Liver (tissue), 9 donors: ENCODE results near the gene TMEM270. TPM values are rescaled to one million over a fixed set of nuclear protein-coding genes. Genes with fewer than 3 reads are reported as not detected.

Experiments used
- DNase-seq: peaks from one replicate; pipeline ENCODE4 v3.0.0-alpha.2; 2017; ENCODE audit warnings: low spot score
- H3K27ac ChIP-seq, 2 donors: one replicate each; pipeline ENCODE4 v1.7.0; 2013; ENCODE audit warnings: inconsistent platforms in 2 of 2, low read length in 2 of 2, control low read depth in 1 of 2, low read depth in 1 of 2, mild to moderate bottlenecking in 1 of 2
- H3K27me3 ChIP-seq, 4 donors: one replicate each; pipeline versions ENCODE4 v1.6.1 to v1.7.0; 2013; ENCODE audit warnings: low read length in 3 of 4, inconsistent platforms in 1 of 4, mild to moderate bottlenecking in 1 of 4, moderate library complexity in 1 of 4; ENCODE audit not compliant: control insufficient read depth in 4 of 4, insufficient read depth in 4 of 4
- H3K36me3 ChIP-seq, 4 donors: one replicate each; pipeline versions ENCODE4 v1.6.1 to v1.7.0; 2013; ENCODE audit warnings: low read length in 3 of 4, mild to moderate bottlenecking in 3 of 4, low read depth in 1 of 4, moderate library complexity in 1 of 4; ENCODE audit not compliant: control insufficient read depth in 4 of 4, insufficient read depth in 3 of 4
- H3K4me1 ChIP-seq, 4 donors: one replicate each; pipeline versions ENCODE4 v1.6.1 to v1.7.0; 2013; ENCODE audit warnings: low read length in 3 of 4, mild to moderate bottlenecking in 3 of 4, moderate library complexity in 1 of 4; ENCODE audit not compliant: control insufficient read depth in 4 of 4, insufficient read depth in 4 of 4
- H3K4me3 ChIP-seq, 3 donors: one replicate each; pipeline versions ENCODE4 v1.6.1 to v1.7.0; 2013; ENCODE audit warnings: low read length in 3 of 3, control low read depth in 1 of 3, low read depth in 1 of 3, mild to moderate bottlenecking in 1 of 3
- H3K9ac ChIP-seq, 2 donors: one replicate each; pipeline ENCODE4 v1.7.0; 2013; ENCODE audit warnings: low read length in 2 of 2, mild to moderate bottlenecking in 2 of 2, moderate library complexity in 2 of 2, control low read depth in 1 of 2, low read depth in 1 of 2
- H3K9me3 ChIP-seq, 4 donors: one replicate each; pipeline versions ENCODE4 v1.6.1 to v1.7.0; 2013; ENCODE audit warnings: low read length in 3 of 4; ENCODE audit not compliant: control insufficient read depth in 4 of 4
- EGR1 ChIP-seq, 2 donors: IDR thresholded peaks; 2 replicates each; pipeline ENCODE4 v1.6.1; 2016 to 2018; ENCODE audit warnings: antibody characterized with exemption in 2 of 2, low read depth in 2 of 2
- FOXA1 ChIP-seq: IDR thresholded peaks from 2 replicates; pipeline ENCODE4 v1.6.1; 2016; ENCODE audit warnings: antibody characterized with exemption
- FOXA2 ChIP-seq: IDR thresholded peaks from 2 replicates; pipeline ENCODE4 v1.6.1; 2016; ENCODE audit warnings: antibody characterized with exemption
- GABPA ChIP-seq, 2 donors: IDR thresholded peaks in 1 of 2; conservative IDR thresholded peaks in 1 of 2; 2 replicates each; pipeline ENCODE4 v1.6.1; 2016; ENCODE audit warnings: antibody characterized with exemption in 2 of 2, mild to moderate bottlenecking in 1 of 2, moderate library complexity in 1 of 2
- HNF4A ChIP-seq, 2 donors: conservative IDR thresholded peaks; 2 replicates each; pipeline ENCODE4 v1.6.1; 2016; ENCODE audit warnings: antibody characterized with exemption in 2 of 2, mild to moderate bottlenecking in 2 of 2
- HNF4G ChIP-seq: IDR thresholded peaks from 2 replicates; pipeline ENCODE4 v1.6.1; 2016; ENCODE audit warnings: antibody characterized with exemption
- JUND ChIP-seq, 2 donors: IDR thresholded peaks; 2 replicates each; pipeline ENCODE4 v1.6.1; 2016; ENCODE audit warnings: antibody characterized with exemption in 2 of 2
- NR2F2 ChIP-seq: IDR thresholded peaks from 2 replicates; pipeline ENCODE4 v1.6.1; 2016; ENCODE audit warnings: antibody characterized with exemption
- RAD21 ChIP-seq, 2 donors: IDR thresholded peaks; 2 replicates each; pipeline ENCODE4 v1.6.1; 2016; ENCODE audit warnings: antibody characterized with exemption in 2 of 2, mild to moderate bottlenecking in 2 of 2
- RXRA ChIP-seq, 2 donors: IDR thresholded peaks; 2 replicates each; pipeline ENCODE4 v1.6.1; 2017 to 2018; ENCODE audit warnings: antibody characterized with exemption in 2 of 2, mild to moderate bottlenecking in 1 of 2
- SP1 ChIP-seq: IDR thresholded peaks from 2 replicates; pipeline ENCODE4 v1.6.1; 2018; ENCODE audit warnings: antibody characterized with exemption, mild to moderate bottlenecking
- TAF1 ChIP-seq: conservative IDR thresholded peaks from 2 replicates; pipeline ENCODE4 v1.6.1; 2016; ENCODE audit warnings: antibody characterized with exemption, mild to moderate bottlenecking
- YY1 ChIP-seq: IDR thresholded peaks from 2 replicates; pipeline ENCODE4 v1.6.1; 2016; ENCODE audit warnings: antibody characterized with exemption, mild to moderate bottlenecking
- WGBS: extraction: QIAGEN DNeasy Blood & Tissue Kit; methylation state at CpG from one replicate; pipeline ENCODE4 v1.1.7; 2013; 5-methylcytosine and 5-hydroxymethylcytosine counted together
- polyA plus RNA-seq, 2 donors: library from polyadenylated mRNA; stranded (reverse) in 1 of 2; unstranded in 1 of 2; fragments of 200-250 nt in 1 of 2; fragments of >200 nt in 1 of 2; fragmentation: Nextera tagmentation in 1 of 2; extraction: Ambion mirVana in 1 of 2; gene quantifications; one replicate each; pipeline versions ENCODE4 v1.2.1 to v1.2.3, GENCODE V29; 2013 to 2015
- total RNA-seq, 2 donors: library from RNA; depleted of rRNA; stranded (reverse); fragments of >200 nt; gene quantifications; one replicate each; pipeline ENCODE4 v1.2.3, GENCODE V29; 2014
- TF ChIP-seq, protein P1 (sequence below): IDR thresholded peaks from 2 replicates; pipeline ENCODE4 v1.6.1; 2016; ENCODE audit warnings: antibody characterized with exemption
- TF ChIP-seq, protein P2 (sequence below): IDR thresholded peaks from 2 replicates; pipeline ENCODE4 v1.6.1; 2016; ENCODE audit warnings: antibody characterized with exemption
- TF ChIP-seq, protein P3 (sequence below): fragments of 150-350 bp; IDR thresholded peaks from 2 replicates; pipeline ENCODE4 v1.5.1; 2017; ENCODE audit warnings: improper control_type of control experiment, low read depth, low read length; ENCODE audit not compliant: missing input control
- TF ChIP-seq, protein P4 (sequence below): IDR thresholded peaks from 2 replicates; pipeline ENCODE4 v1.6.1; 2016; ENCODE audit warnings: antibody characterized with exemption
- TF ChIP-seq, protein P5 (sequence below): IDR thresholded peaks from 2 replicates; pipeline ENCODE4 v1.6.1; 2016; ENCODE audit warnings: antibody characterized with exemption, mild to moderate bottlenecking
- donor health status: healthy.
- donor health status: healthy.
- donor health status: healthy.
- donor health status: healthy.
- donor health status: healthy.

Gene TMEM270
- total and polyA plus RNA-seq, 4 donors = 0.09 TPM; not detected in 3

DNA sequence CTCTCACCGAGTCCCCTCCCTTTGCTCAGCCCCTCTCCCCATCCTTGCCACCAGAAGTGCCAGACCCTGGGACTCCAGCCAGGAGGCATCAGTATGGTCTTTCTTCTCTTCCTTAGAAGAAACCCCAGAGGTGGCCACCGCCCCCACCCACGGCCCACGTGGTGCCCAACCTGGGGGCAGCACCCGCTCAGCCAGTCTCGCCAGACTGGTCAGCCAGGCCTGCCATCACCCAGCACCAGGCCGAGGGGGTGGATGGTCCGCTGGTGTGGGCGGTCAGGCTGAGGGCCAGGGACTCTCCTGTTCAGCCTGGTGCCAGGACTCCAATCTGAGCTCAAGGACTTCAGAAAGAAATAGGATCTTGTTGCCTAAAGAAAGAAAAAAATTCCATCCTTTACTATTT is 36.0 kb upstream of the TMEM270 start:
- Histone ChIP-seq H3K36me3 (no peaks in the 10 kb centered on the region), H3K4me3 (no peak overlapping the region), H3K4me1 (peaks cover 0 to 8% (median 2%) of the 10 kb centered on the region in 4 donors), H3K27ac (no peak overlapping the region), H3K9me3 (no peaks in the 10 kb centered on the region), H3K27me3 (no peaks in the 10 kb centered on the region), H3K9ac (no peak overlapping the region)
- TF ChIP-seq RAD21 (IDR thresholded peaks at IDR 0.05) (no peak), FOXA2 (no peak), TAF1 (no peak), NR2F2 (no peak), RXRA (IDR thresholded peaks at IDR 0.05) (no peak), EGR1 (IDR thresholded peaks at IDR 0.05; ENCODE audit: low read depth in 2 of 2) (no peak), JUND (IDR thresholded peaks at IDR 0.05) (no peak), FOXA1 (no peak), GABPA (IDR thresholded peaks at IDR 0.05 in 1 of 2, conservative IDR thresholded peaks at IDR 0.05 in 1 of 2) (no peak), SP1 (no peak)
- TF ChIP-seq, protein P1, sequence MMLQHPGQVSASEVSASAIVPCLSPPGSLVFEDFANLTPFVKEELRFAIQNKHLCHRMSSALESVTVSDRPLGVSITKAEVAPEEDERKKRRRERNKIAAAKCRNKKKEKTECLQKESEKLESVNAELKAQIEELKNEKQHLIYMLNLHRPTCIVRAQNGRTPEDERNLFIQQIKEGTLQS = no peak
- TF ChIP-seq, protein P2, sequence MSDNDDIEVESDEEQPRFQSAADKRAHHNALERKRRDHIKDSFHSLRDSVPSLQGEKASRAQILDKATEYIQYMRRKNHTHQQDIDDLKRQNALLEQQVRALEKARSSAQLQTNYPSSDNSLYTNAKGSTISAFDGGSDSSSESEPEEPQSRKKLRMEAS = no peak
- TF ChIP-seq, protein P3, sequence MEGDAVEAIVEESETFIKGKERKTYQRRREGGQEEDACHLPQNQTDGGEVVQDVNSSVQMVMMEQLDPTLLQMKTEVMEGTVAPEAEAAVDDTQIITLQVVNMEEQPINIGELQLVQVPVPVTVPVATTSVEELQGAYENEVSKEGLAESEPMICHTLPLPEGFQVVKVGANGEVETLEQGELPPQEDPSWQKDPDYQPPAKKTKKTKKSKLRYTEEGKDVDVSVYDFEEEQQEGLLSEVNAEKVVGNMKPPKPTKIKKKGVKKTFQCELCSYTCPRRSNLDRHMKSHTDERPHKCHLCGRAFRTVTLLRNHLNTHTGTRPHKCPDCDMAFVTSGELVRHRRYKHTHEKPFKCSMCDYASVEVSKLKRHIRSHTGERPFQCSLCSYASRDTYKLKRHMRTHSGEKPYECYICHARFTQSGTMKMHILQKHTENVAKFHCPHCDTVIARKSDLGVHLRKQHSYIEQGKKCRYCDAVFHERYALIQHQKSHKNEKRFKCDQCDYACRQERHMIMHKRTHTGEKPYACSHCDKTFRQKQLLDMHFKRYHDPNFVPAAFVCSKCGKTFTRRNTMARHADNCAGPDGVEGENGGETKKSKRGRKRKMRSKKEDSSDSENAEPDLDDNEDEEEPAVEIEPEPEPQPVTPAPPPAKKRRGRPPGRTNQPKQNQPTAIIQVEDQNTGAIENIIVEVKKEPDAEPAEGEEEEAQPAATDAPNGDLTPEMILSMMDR = no peak
- no peak for DNase-seq
- WGBS = 84% methylated on average over 9 of the region's 9 CpGs

GRCh38 chr7:73827567-73828106 is 33.3 kb upstream of the TMEM270 start:
- TF ChIP-seq HNF4G (no peak), RAD21 (IDR thresholded peaks at IDR 0.05) (no peak), NR2F2 (no peak)
- Histone ChIP-seq H3K27ac (peak overlapping the region in 1 of 2 donors; percentile 7), H3K4me3 (no peak overlapping the region), H3K36me3 (no peaks in the 10 kb centered on the region), H3K27me3 (no peaks in the 10 kb centered on the region), H3K9ac (no peak overlapping the region), H3K4me1 (peaks cover 0 to 8% (median 2%) of the 10 kb centered on the region in 4 donors), H3K9me3 (no peaks in the 10 kb centered on the region)
- 28% methylated on average over 11 of the region's 11 CpGs for WGBS
- no peak for DNase-seq

DNA sequence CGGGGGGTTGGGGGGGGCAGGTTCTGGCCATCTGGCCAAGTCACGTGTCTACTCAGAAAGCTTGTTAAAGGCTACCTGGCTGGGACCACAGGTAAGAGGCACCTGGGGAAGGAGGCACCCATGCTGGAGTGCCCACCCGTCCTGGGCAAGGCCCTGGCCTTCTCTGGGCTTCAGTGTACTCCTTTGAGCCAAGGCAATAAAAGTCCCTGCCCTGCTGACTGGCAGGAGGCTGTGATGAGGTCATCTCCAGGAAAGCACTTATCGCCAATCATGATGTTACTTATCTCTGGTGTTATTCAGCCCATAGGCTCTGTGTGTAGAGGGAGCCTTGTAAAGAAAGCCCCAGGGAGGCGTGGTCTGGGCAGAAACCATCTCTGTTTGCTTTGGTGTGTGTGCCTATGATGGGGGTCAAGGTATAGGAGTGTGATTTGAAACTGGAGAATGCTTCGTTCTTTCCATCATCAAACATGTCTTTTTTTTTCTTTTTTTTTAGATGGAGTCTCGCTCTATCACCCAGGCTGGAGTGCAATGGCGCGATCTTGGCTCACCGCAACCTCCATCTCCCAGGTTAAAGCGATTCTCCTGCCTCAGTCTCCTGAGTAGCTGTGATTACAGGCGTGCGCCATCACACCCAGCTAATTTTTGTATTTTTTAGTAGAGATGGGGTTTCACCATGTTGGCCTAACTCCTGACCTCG is 32.7 kb upstream of the TMEM270 start:
- WGBS = 65% methylated on average over 14 of the region's 14 CpGs
- Histone ChIP-seq H3K9ac (no peak overlapping the region), H3K27me3 (no peaks in the 10 kb centered on the region), H3K27ac (no peak overlapping the region), H3K4me1 (peaks cover 0 to 8% (median 2%) of the 10 kb centered on the region in 4 donors), H3K4me3 (no peak overlapping the region), H3K36me3 (no peaks in the 10 kb centered on the region), H3K9me3 (no peaks in the 10 kb centered on the region)
- no peak for DNase-seq
- no peak for TF ChIP-seq EGR1 (IDR thresholded peaks at IDR 0.05; ENCODE audit: low read depth in 2 of 2)
- TF ChIP-seq, protein P1 = no peak
- no peak for TF ChIP-seq RAD21 (IDR thresholded peaks at IDR 0.05)
- TF ChIP-seq SP1 = no peak
- no peak for TF ChIP-seq JUND (IDR thresholded peaks at IDR 0.05)
- TF ChIP-seq, protein P4, sequence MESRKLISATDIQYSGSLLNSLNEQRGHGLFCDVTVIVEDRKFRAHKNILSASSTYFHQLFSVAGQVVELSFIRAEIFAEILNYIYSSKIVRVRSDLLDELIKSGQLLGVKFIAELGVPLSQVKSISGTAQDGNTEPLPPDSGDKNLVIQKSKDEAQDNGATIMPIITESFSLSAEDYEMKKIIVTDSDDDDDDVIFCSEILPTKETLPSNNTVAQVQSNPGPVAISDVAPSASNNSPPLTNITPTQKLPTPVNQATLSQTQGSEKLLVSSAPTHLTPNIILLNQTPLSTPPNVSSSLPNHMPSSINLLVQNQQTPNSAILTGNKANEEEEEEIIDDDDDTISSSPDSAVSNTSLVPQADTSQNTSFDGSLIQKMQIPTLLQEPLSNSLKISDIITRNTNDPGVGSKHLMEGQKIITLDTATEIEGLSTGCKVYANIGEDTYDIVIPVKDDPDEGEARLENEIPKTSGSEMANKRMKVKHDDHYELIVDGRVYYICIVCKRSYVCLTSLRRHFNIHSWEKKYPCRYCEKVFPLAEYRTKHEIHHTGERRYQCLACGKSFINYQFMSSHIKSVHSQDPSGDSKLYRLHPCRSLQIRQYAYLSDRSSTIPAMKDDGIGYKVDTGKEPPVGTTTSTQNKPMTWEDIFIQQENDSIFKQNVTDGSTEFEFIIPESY = no peak
- no peak for TF ChIP-seq HNF4G
- TF ChIP-seq FOXA1 = no peak
- no peak for TF ChIP-seq YY1
- no peak for TF ChIP-seq GABPA (IDR thresholded peaks at IDR 0.05 in 1 of 2, conservative IDR thresholded peaks at IDR 0.05 in 1 of 2)
- TF ChIP-seq HNF4A (conservative IDR thresholded peaks at IDR 0.05) = no peak
- no peak for TF ChIP-seq FOXA2
- TF ChIP-seq RXRA (IDR thresholded peaks at IDR 0.05) = no peak
- TF ChIP-seq TAF1 = no peak
- TF ChIP-seq, protein P2 = no peak
- TF ChIP-seq, protein P5, sequence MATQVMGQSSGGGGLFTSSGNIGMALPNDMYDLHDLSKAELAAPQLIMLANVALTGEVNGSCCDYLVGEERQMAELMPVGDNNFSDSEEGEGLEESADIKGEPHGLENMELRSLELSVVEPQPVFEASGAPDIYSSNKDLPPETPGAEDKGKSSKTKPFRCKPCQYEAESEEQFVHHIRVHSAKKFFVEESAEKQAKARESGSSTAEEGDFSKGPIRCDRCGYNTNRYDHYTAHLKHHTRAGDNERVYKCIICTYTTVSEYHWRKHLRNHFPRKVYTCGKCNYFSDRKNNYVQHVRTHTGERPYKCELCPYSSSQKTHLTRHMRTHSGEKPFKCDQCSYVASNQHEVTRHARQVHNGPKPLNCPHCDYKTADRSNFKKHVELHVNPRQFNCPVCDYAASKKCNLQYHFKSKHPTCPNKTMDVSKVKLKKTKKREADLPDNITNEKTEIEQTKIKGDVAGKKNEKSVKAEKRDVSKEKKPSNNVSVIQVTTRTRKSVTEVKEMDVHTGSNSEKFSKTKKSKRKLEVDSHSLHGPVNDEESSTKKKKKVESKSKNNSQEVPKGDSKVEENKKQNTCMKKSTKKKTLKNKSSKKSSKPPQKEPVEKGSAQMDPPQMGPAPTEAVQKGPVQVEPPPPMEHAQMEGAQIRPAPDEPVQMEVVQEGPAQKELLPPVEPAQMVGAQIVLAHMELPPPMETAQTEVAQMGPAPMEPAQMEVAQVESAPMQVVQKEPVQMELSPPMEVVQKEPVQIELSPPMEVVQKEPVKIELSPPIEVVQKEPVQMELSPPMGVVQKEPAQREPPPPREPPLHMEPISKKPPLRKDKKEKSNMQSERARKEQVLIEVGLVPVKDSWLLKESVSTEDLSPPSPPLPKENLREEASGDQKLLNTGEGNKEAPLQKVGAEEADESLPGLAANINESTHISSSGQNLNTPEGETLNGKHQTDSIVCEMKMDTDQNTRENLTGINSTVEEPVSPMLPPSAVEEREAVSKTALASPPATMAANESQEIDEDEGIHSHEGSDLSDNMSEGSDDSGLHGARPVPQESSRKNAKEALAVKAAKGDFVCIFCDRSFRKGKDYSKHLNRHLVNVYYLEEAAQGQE = no peak
